ENCODE measurements around the gene KDM3B. TPM values are rescaled to one million over a fixed set of nuclear protein-coding genes. Genes with fewer than 3 reads are reported as not detected.
A peak's percentile ranks its signal among the peaks of the same experiment; 100 is the strongest.

KDM3B gene
- total and polyA plus RNA-seq, 9 of the 15 experiments (the other 6 are each of a cell fraction or from before 2014, with no cell fraction given) = 13.8 to 62.8 (median 41.9) TPM

DNA sequence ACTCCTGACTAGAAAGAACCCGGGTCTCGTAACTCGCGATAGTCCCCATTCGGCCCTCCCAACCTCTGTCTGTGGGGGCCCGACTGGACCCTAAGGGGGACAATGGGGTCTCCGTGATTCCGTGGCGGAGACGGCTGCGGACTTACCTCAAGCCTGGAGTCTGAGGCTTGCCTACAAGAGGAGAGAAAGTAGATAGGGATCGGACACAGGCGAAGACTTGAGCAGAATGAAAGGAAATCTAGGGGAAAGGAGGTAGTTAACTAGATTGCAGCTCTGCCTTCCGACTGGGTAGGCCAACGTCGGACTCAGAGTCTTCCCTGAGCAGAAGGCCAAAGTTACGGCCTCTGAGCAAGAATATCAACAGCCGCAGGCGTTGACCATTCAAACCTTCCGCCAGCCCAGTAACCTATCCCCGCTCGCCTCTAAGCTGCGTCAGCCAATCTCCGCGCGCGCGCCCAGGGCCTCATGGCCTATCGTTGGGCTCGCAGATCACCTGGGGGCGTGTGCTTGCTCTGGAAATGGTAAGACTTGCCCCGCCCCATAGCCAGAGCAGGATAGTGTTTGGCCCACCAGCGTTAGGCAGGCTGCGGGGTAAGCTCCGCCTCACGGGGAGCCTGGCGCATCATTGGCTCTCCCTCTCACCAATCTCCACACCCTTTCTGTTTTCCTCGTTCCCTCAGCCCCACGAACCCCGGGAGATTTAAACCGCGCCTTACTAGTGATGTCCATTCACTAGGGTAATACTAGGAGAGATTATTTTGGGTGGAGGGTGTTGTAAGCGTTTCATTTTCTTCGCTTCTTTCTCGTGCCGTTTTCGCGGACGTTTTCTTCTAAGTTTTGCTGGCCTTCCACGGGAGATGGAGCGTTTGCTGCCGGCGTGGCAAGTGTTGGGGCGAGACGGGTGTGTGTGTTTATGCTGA is 20.8 kb upstream of the KDM3B start, which contains the start of gene CDC25C (continued):
- TF ChIP-seq NR2C2 (CRISPR knock-in tag; IDR thresholded peaks at IDR 0.05) = no peak
- peak; percentile 46; the same call in 1 of the 2 replicates for TF ChIP-seq NR2C2 (tag; IDR thresholded peaks at IDR 0.05)
- TF ChIP-seq, protein P1, sequence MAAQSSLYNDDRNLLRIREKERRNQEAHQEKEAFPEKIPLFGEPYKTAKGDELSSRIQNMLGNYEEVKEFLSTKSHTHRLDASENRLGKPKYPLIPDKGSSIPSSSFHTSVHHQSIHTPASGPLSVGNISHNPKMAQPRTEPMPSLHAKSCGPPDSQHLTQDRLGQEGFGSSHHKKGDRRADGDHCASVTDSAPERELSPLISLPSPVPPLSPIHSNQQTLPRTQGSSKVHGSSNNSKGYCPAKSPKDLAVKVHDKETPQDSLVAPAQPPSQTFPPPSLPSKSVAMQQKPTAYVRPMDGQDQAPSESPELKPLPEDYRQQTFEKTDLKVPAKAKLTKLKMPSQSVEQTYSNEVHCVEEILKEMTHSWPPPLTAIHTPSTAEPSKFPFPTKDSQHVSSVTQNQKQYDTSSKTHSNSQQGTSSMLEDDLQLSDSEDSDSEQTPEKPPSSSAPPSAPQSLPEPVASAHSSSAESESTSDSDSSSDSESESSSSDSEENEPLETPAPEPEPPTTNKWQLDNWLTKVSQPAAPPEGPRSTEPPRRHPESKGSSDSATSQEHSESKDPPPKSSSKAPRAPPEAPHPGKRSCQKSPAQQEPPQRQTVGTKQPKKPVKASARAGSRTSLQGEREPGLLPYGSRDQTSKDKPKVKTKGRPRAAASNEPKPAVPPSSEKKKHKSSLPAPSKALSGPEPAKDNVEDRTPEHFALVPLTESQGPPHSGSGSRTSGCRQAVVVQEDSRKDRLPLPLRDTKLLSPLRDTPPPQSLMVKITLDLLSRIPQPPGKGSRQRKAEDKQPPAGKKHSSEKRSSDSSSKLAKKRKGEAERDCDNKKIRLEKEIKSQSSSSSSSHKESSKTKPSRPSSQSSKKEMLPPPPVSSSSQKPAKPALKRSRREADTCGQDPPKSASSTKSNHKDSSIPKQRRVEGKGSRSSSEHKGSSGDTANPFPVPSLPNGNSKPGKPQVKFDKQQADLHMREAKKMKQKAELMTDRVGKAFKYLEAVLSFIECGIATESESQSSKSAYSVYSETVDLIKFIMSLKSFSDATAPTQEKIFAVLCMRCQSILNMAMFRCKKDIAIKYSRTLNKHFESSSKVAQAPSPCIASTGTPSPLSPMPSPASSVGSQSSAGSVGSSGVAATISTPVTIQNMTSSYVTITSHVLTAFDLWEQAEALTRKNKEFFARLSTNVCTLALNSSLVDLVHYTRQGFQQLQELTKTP (IDR thresholded peaks at IDR 0.05; ENCODE audit: low read depth in 1 of 2, partially characterized antibody in 2 of 2) = peak in 1 of 2 experiments; percentile 43
- TF ChIP-seq PHF21A (IDR thresholded peaks at IDR 0.05; ENCODE audit: borderline replicate concordance, low read depth) = no peak
- TF ChIP-seq, protein P2, sequence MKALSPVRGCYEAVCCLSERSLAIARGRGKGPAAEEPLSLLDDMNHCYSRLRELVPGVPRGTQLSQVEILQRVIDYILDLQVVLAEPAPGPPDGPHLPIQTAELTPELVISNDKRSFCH (CRISPR knock-in tag; IDR thresholded peaks at IDR 0.05) = no peak
- TF ChIP-seq, protein P2 (tag; IDR thresholded peaks at IDR 0.05) = peak; percentile 71; the same call in 1 of the 2 replicates
- TF ChIP-seq, protein P3, sequence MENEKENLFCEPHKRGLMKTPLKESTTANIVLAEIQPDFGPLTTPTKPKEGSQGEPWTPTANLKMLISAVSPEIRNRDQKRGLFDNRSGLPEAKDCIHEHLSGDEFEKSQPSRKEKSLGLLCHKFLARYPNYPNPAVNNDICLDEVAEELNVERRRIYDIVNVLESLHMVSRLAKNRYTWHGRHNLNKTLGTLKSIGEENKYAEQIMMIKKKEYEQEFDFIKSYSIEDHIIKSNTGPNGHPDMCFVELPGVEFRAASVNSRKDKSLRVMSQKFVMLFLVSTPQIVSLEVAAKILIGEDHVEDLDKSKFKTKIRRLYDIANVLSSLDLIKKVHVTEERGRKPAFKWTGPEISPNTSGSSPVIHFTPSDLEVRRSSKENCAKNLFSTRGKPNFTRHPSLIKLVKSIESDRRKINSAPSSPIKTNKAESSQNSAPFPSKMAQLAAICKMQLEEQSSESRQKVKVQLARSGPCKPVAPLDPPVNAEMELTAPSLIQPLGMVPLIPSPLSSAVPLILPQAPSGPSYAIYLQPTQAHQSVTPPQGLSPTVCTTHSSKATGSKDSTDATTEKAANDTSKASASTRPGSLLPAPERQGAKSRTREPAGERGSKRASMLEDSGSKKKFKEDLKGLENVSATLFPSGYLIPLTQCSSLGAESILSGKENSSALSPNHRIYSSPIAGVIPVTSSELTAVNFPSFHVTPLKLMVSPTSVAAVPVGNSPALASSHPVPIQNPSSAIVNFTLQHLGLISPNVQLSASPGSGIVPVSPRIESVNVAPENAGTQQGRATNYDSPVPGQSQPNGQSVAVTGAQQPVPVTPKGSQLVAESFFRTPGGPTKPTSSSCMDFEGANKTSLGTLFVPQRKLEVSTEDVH (IDR thresholded peaks at IDR 0.05; ENCODE audit: low read depth, partially characterized antibody) = peak; percentile 34
- 0 out of 2 replicates have a peak, but pooled peaks have one; percentile 37 for TF ChIP-seq ZBTB7A (IDR thresholded peaks at IDR 0.05; ENCODE audit: borderline replicate concordance, control insufficient read depth, low read depth, low read length)
- TF ChIP-seq SMAD4 (CRISPR knock-in tag; conservative IDR thresholded peaks at IDR 0.05) = peak; percentile 19; the same call in 1 of the 2 replicates
- TF ChIP-seq POLR2G (IDR thresholded peaks at IDR 0.05; ENCODE audit: low read depth, low read length) = peak; percentile 80
- peak; percentile 96 for TF ChIP-seq FOXM1 (IDR thresholded peaks at IDR 0.05; ENCODE audit: low read depth)
- no peak; the same call in 1 of the 2 replicates for TF ChIP-seq FOXM1 (CRISPR knock-in tag; IDR thresholded peaks at IDR 0.05; ENCODE audit: low read depth)
- peak; percentile 92 for TF ChIP-seq RBM25 (IDR thresholded peaks at IDR 0.05; ENCODE audit: low read depth, low read length, severe bottlenecking)
- TF ChIP-seq, protein P4, sequence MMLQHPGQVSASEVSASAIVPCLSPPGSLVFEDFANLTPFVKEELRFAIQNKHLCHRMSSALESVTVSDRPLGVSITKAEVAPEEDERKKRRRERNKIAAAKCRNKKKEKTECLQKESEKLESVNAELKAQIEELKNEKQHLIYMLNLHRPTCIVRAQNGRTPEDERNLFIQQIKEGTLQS (IDR thresholded peaks at IDR 0.05) = no peak; the same call in 1 of the 2 replicates
- TF ChIP-seq, protein P4 (CRISPR knock-in tag; conservative IDR thresholded peaks at IDR 0.05) = no peak
- TF ChIP-seq SMC3 (conservative IDR thresholded peaks at IDR 0.05; ENCODE audit: insufficient read depth, low read depth, low read length) = no peak
- TF ChIP-seq NBN (IDR thresholded peaks at IDR 0.05; ENCODE audit: low read depth) = peak; percentile 24; the same call in 1 of the 2 replicates
